GM19099 (cell line): ENCODE results near the gene MALT1.

Source experiments
- POLR2A ChIP-seq: IDR thresholded peaks from 3 replicates; pipeline ENCODE4 v1.6.1; 2011; ENCODE audit warnings: low read depth; ENCODE audit not compliant: insufficient read length; ENCODE audit errors: extremely low read depth

Gene MALT1

DNA sequence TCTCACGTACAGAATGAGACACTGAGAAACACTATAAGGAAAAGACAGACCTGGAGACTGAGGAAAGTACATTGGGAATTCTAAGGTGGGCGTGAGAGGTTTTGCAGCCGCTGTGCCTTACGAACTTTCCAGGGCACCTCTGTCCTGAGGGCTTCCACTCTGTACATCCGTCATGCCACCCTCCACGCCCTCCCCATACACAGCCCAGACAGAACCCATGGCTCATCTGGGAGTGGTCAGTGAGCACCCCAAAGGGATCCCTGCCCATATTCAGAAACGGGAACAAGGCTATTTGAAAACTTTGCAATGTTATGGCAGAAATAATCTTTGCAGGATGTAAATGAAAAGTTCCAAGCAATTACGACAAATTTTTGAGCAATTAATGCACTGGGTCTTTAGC lies 98.1 kb downstream of the MALT1 start:
- TF ChIP-seq POLR2A, result no peak

DNA sequence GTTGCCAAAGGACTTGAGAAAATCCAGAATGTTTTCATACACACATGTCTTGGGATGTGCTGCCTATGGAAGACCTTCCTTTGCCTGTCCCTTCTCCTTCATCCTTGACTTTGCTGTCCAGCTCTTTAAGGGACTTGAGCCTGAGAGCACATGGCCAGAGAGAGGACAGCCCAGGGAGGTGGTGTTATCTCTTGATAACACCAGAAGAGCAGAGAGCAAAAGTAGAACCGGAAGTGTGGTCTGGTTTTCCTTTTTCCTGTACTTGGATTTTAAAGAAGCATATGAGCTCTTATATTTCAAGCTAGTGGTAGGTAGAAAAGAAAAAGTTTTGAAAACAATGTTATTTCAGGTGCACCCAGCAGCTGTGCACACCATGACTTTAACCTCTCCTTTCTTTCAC lies 99.3 kb downstream of the MALT1 start:
- no peak for TF ChIP-seq POLR2A

DNA sequence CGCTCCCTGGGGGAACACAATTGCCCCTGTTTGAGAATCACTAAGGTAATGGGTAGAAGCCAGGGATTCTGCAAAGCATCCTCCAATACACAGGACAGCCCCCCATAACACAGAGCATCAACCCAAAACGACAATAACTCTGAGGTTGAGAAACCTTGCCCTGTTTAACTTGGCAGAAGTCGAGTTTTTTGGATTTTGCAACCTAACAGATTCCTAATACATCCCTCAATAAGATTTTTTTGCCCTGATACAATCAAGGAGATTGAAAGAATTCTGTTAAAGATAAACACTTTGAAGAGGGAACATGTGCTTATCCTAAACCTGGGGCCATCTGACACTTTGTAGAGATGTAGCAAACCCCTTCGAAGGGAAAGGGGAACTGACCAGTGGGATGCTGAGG lies 100.9 kb downstream of the MALT1 start:
- TF ChIP-seq POLR2A, result no peak

DNA sequence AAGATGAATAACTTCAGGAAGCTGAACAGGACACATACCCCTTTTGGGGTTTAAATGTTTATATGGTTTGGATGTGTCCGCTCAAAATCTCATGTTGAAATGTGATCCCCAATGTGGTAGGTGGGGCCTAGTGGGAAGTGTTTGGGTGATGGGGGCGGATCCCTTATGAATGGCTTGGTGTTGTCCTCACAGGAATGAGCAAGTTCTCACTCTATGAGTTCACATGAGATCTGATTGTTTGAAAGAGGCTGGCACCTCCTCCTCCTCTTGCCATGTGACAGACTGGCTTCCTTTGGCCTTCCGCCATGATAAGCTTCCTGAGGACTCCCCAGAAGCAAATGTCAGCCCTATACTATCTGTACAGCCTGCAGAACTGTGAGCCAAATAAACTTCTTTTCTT lies 104.8 kb downstream of the MALT1 start:
- no peak for TF ChIP-seq POLR2A

DNA sequence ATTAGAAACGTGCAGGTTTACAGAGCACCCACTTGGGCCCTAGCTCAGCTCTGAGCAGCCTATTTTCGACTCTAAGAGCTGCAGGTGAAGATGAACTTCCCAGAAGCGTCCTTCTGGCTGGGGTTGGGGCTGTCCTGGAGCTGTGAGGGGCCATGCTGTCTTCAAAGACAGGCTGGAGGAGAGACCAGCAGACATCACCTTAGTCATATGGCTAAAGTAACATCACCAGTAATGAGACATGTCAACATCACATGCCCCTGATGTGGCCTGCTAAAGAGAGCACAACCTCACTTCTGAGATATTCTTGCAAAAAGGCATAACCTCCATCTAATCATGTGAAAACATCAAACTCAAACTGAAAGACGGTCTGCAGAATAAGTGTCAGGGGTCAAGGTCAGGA lies 106.2 kb downstream of the MALT1 start:
- TF ChIP-seq POLR2A, result no peak

DNA sequence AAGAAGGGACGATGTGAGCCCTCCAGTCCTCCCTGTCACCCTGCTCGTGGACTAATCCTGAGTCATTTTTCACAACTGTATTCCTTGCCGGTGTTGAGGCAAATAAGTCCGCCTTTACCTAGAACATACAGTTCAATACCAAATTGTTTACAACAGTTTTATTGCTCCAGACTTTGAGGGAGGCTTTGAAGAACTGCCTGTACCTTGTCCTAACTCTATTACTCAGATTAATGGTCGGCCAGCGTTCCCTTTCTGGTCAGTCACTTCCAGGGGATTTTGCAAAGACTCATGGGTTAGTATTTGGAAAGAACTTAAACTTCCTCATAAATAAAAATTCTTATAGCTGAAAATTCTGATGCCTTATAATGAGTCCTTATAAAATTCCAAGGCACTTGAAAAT lies 108.3 kb downstream of the MALT1 start:
- no peak for TF ChIP-seq POLR2A

DNA sequence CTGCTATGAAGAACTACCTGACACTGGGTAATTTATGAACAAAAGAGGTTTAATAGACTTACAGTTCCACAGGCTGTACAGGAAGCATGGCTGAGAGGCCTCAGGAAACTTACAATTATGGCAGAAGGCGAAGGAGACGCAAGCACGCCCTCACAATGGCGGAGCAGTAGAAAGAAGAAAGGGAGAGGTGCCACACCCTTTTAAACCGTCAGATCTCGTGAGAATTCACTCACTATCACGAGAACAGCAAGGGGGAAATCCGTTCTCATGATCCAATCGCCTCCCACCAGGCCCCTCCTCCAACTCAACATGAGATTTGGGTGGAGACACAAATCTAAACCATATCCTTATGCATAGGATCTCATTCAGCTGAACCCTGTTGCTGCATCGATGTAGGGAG lies 108.8 kb downstream of the MALT1 start:
- no peak for TF ChIP-seq POLR2A

DNA sequence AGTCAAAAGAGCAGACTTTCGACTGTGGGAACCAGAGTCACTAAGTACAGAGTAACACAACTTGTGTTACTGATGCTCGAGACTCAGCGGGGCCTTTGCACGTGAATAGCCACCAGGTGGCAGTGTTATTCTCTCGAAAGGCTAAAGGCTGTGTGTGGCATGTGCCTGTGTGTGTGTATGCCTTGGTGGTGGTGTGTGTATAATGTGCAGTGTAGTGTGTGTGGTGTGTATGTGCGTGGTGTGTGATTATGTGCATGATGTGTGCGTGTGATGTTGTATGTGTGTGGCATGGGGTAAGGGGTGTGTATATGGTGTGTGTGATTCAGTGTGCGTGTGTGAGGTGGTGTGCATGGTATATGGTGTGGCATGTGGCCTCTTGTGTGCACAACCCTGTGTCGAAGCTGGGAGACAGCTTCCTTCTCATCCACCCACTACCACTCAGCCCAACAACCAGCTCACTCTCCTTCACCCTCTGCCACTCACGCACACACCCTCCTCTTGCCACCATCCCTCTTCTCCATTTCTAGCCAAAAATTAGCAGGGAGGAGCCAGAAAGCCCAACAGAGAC lies 110.4 kb downstream of the MALT1 start:
- TF ChIP-seq POLR2A, result no peak

DNA sequence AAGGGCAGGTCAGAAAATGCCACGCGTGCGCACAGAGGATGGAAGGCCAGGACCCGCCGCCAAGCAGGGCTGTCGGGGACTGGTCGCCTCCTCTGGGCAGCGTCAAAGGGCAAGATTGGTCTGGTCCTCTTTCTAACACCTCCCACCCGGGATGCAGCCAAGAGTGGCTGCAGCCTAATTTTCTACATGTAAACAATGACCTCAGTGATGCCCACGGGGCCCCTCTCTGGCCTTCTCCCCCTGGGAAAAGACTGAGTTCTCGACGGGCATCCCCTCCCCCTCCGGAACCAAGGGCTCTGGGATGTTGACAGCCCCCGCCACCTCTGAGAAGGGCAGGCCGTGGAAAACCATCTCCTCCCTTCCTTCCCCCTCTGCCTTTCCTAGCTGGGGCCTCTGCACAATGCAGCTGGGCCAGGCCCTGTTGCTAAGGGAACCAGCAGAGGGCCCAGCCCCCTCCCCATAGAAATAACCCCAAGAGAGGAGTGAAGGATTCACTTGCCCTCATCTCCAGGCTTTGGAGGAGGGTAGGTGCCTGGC lies 113.4 kb downstream of the MALT1 start:
- TF ChIP-seq POLR2A, result no peak

DNA sequence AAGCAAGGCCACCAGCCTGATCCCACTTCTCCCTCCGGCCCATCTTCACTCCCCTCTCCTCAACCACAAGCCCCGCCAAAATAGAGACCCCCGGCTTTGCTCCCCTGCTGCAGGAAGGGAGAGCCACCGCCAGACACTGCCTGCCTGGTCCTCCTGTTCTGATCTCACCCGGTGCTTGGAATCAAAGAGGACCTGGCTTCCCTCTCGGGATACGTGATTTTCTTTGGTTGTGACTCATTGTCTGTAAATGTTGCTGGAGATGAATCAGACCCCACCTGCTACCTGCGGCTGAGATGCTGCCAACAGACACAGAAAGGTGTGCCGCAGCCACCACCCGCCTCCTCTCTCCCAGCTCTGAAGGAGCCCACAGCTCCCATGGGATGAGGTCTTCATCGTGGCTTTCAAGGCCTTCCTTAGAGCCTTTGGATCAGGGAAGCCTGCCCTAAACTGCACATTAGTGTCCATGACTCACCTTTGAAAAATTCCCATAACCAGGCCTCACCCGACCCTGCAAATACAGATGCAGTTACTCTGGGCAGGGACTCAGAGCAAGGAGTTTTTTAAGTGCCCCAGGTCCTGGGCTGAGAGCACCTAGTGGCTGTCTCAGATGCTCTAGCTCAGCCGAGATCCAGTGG lies 114.0 kb downstream of the MALT1 start:
- no peak for TF ChIP-seq POLR2A

DNA sequence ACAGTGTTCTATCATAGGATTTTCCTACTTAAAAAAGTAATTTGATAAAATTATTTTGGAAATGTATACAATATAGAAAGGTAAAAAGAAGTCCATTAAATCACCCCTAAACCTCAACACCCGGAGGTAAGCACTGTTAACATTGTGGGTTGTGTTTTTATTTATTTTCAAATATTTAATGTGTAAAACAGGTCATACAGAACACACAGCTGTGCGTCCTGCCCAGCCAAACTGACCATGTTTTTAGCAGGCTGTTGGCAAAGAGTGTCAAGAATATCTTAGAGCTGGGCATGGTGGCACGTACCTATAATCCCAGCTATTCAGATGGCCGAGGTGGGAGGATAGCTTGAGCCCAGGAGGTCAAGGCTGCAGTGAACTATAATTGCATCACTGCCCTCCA lies 114.6 kb downstream of the MALT1 start:
- TF ChIP-seq POLR2A, result no peak

DNA sequence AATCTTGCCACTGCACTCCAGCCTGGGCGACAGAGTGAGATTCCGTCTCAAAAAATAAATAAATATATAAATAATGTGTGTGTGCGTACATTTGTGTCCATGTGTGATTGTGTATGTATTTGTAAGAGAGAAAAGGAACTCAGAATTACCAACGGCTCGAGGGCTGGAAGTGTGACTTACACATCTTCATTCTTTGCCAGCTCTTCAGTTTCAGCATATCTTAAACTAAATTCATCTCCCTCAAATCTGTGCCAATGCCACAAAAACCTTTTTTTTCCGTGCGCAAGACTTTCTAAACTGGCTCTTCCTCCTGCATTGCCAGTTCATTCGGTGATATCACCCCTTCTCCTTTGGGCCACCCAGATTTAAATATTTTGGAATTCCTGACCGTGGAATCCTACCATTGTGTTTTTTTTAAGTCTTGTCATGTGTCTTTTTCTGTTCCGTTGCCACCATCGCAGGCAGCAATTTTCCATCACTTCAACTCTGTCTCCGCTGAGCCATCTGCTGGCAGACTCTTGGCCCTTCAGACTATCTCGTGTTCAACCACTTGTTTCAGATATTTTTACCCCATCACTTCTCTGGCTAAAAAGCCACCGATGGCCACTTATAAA lies 116.4 kb downstream of the MALT1 start:
- no peak for TF ChIP-seq POLR2A

DNA sequence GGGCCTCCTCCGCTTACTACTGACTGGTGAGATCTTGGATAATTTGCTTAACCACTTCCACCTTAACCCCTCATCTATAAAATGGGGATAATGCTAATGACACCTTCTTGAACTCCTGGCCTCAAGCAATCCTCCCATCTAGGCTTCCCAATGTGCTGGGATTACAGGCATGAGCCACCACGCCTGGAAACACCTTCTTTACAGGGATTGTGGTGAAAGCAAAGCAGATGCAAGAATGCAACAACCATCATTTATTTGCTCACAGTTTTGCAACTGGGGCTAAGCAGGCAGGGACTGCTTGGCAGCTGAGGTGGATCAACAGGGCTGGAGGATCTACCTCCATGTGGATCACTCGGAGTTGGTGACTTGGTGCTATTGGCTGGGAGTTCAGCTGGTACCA lies 117.2 kb downstream of the MALT1 start:
- TF ChIP-seq POLR2A, result no peak

DNA sequence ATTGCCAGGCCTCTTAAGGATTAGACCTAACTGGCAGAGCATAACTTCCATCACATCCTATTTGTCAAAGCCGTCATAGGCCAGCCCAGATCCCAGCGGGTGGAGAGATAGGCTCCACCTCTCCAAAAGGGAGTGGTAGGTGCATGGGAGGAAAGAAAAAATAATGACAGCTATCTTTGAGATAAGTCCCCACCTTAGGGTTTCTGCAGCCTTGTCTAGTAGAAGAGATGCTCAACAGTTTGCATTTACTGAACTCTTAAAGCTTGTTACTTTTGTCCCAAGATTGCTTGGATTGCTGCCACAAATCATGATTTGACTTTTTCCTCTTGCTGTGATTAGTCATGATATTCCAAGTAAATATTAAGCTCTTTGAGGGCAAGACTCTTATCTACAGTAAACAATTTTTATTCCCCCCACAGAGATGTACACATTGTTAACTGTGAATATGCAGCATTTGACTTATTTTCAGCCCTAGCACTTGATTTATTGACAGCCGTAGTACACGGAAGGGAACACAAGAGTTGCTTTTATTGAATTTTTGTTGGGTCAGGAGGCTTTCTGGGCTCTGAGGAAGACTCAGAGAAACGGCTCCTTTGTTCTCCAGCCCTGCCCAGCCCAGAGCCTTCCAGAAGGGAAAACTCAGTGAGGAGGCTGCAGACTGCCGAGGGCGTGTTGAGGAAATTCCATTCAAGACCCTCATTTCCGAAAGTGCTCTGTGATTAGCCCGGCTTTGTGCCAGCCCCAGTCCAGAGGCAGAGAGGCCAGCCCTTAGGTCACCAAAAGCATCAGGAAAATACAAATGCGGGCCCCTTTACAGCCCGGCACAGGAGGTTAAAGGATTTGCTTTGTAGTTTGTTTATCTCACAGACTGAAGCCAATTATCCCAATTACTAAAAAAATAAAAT lies 118.0 kb downstream of the MALT1 start:
- no peak for TF ChIP-seq POLR2A

DNA sequence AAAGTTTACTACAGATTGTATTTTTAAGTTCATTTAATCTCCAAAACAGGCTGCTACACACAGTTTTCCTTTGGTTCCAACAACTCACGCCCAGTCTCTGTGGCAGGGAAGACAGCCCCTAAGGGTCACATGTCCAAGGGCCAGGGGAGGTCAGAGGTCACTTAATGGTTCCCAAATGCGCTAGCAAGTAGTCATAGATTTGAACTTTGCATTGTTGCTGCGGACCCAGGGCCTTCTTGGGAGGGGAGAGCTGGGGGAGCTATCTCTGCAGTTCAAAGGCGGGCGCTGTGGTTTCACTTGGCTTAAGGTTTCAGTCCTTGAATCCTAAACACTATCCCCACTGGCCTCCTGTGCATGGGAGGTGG lies 118.6 kb downstream of the MALT1 start:
- no peak for TF ChIP-seq POLR2A
